Measurements from ENCODE around the gene ST7L. TPM values are rescaled to one million over a fixed set of nuclear protein-coding genes. Genes with fewer than 3 reads are reported as not detected.
A peak's percentile ranks its signal among the peaks of the same experiment; 100 is the strongest.

The ST7L gene
- polyA plus RNA-seq (2011; rRNA removed): 10.5 and 12.0 TPM in 2 replicates
- polyA plus RNA-seq (2012; cell fraction: cytosol; rRNA removed): 6.5 and 7.0 TPM in 2 replicates
- polyA plus RNA-seq (2012; cell fraction: nucleus; rRNA removed): 5.9 and 8.8 TPM in 2 replicates
- 10.2 to 10.8 TPM (median 10.3 TPM) in 3 replicates for polyA plus RNA-seq (2017; fragmentation: RNase III; extraction: RNeasy Plus Mini Kit Qiagen cat#74134 plus additional on column Dnase treatment)
- polyA minus RNA-seq (2011; rRNA and poly(A)+ RNA removed): 8.4 and 10.0 TPM in 2 replicates

- FAIRE-seq: no peak
- ATAC-seq: peak; percentile 86 to 92
- H3K9me3 ChIP-seq: no peaks in the 10 kb centered on the region
- H3K27ac ChIP-seq: peak within 1 kb of the TSS; percentile 97 to 99
- peak within 1 kb of the TSS; percentile 87 for H3K4me3 ChIP-seq
- peaks cover 28% of the 10 kb centered on the region for H3K4me1 ChIP-seq
- WGBS (ENCODE audit: missing lambda C conversion rate): 3% methylated on average over 12 of the region's 48 CpGs
- peak; percentile 65 to 66 for DNase-seq (ENCODE audit: low read depth in 1 of 2, low spot score in 1 of 2)
- POLR2A ChIA-PET: interaction anchor here (0.6 to 1.5 kb wide), 8 partner anchors 9 to 1019 kb away, joined by 3 to 12 read pairs (median 3); partner anchors contain the start of genes MOV10 and RHOC
- peak within 1 kb of the TSS; percentile 84 for H3K4me2 ChIP-seq
- CTCF ChIA-PET: interaction anchor here (0.9 to 1.0 kb wide), 2 partner anchors 55 to 227 kb away, joined by 3 to 4 read pairs; no protein-coding TSS in a partner anchor
- TF ChIP-seq CBX2 (IDR thresholded peaks at IDR 0.05; ENCODE audit: borderline replicate concordance, low read depth) (no peak), RCOR1 (IDR thresholded peaks at IDR 0.05; ENCODE audit: low read depth, low read length) (no peak), ZC3H11A (IDR thresholded peaks at IDR 0.05) (no peak), HOXB5 (CRISPR knock-in tag; IDR thresholded peaks at IDR 0.05) (0 out of 2 replicates have a peak, but pooled peaks have one; percentile 32), CEBPB (IDR thresholded peaks at IDR 0.05) (no peak), ZSCAN20 (CRISPR knock-in tag; IDR thresholded peaks at IDR 0.05) (no peak), HES2 (IDR thresholded peaks at IDR 0.05) (no peak), FOSL2 (IDR thresholded peaks at IDR 0.05) (no peak), FOSL2 (CRISPR knock-in tag; IDR thresholded peaks at IDR 0.05) (no peak), ATOH8 (CRISPR knock-in tag; IDR thresholded peaks at IDR 0.05; ENCODE audit: low read depth) (no peak), TFCP2L1 (CRISPR knock-in tag; IDR thresholded peaks at IDR 0.05) (no peak), POLR2A (IDR thresholded peaks at IDR 0.05; ENCODE audit: low read length) (peak; percentile 84), FOSB (CRISPR knock-in tag; IDR thresholded peaks at IDR 0.05) (no peak), KDM5A (IDR thresholded peaks at IDR 0.05) (peak; percentile 72), ZFP36 (IDR thresholded peaks at IDR 0.05; ENCODE audit: borderline replicate concordance, partially characterized antibody) (no peak), RARB (CRISPR knock-in tag; IDR thresholded peaks at IDR 0.05) (no peak), GATA3 (IDR thresholded peaks at IDR 0.05; ENCODE audit: borderline replicate concordance) (no peak), EHMT2 (IDR thresholded peaks at IDR 0.05; ENCODE audit: low read depth) (no peak), MAFK (IDR thresholded peaks at IDR 0.05; ENCODE audit: partially characterized antibody) (no peak), PHF8 (IDR thresholded peaks at IDR 0.05; ENCODE audit: borderline replicate concordance, low read depth) (peak; percentile 39; the same call in 1 of the 2 replicates), HEYL (CRISPR knock-in tag; IDR thresholded peaks at IDR 0.05) (no peak), RFX5 (IDR thresholded peaks at IDR 0.05) (no peak), NPAS2 (CRISPR knock-in tag; IDR thresholded peaks at IDR 0.05; ENCODE audit: borderline replicate concordance) (no peak), CHD4 (IDR thresholded peaks at IDR 0.05; ENCODE audit: borderline replicate concordance) (no peak), MAZ (IDR thresholded peaks at IDR 0.05; ENCODE audit: borderline replicate concordance, low read depth, low read length) (no peak), ELK1 (IDR thresholded peaks at IDR 0.05; ENCODE audit: low read depth, low read length) (no peak), FOXS1 (CRISPR knock-in tag; IDR thresholded peaks at IDR 0.05) (no peak), CBX8 (IDR thresholded peaks at IDR 0.05) (no peak), MYC (IDR thresholded peaks at IDR 0.05; ENCODE audit: borderline replicate concordance, low read length) (no peak), REST (IDR thresholded peaks at IDR 0.05) (no peak), CHD2 (IDR thresholded peaks at IDR 0.05; ENCODE audit: low read length, partially characterized antibody) (no peak), EHF (CRISPR knock-in tag; IDR thresholded peaks at IDR 0.05) (no peak), HOXA7 (CRISPR knock-in tag; IDR thresholded peaks at IDR 0.05) (0 out of 2 replicates have a peak, but pooled peaks have one; percentile 35), RAD21 (conservative IDR thresholded peaks at IDR 0.05 in 1 of 2, IDR thresholded peaks at IDR 0.05 in 1 of 2) (no peak), TP53 (CRISPR knock-in tag; IDR thresholded peaks at IDR 0.05) (no peak), NFE2L2 (conservative IDR thresholded peaks at IDR 0.05; ENCODE audit: low read length) (no peak)
These were observed at the start of gene ST7L for GRCh38 chr1:112618721-112619517. ST7L (minus strand) TSS chr1:112619141; CDS start chr1:112619113, 28 bp downstream.
